Transverse colon (tissue), 4 donors: ENCODE results near the gene PNMA8C. TPM values are rescaled to one million over a fixed set of nuclear protein-coding genes. Genes with fewer than 3 reads are reported as not detected.

Experiments used
- DNase-seq: peaks from one replicate; pipeline ENCODE4 v3.0.0-alpha.2; 2019
- H3K27ac ChIP-seq, 4 donors: fragments of 200-600 bp; sonication (generic); 2 replicates each; pipeline ENCODE4 v1.5.1; 2016 to 2018; ENCODE audit warnings: inconsistent platforms in 4 of 4
- H3K27me3 ChIP-seq: fragments of 200-600 bp; sonication (generic); 2 replicates; pipeline ENCODE4 v1.5.1; 2017; ENCODE audit warnings: inconsistent platforms
- H3K36me3 ChIP-seq, 4 donors: fragments of 200-600 bp; sonication (generic); 2 replicates each; pipeline ENCODE4 v1.5.1; 2017 to 2019; ENCODE audit warnings: inconsistent platforms in 4 of 4
- H3K4me1 ChIP-seq, 4 donors: fragments of 200-600 bp; sonication (generic); 2 replicates each; pipeline ENCODE4 v1.5.1; 2017 to 2020; ENCODE audit warnings: inconsistent platforms in 4 of 4
- H3K4me3 ChIP-seq, 4 donors: fragments of 200-600 bp; sonication (generic); 1 replicate in 1 of 4; 2 replicates in 3 of 4; pipeline versions ENCODE4 v1.5.1 to v1.6.1; 2017 to 2019; ENCODE audit warnings: inconsistent platforms in 4 of 4
- H3K9me3 ChIP-seq, 2 donors: fragments of 200-600 bp; sonication (generic); 2 replicates each; pipeline ENCODE4 v1.5.1; 2017 to 2019; ENCODE audit warnings: inconsistent platforms in 2 of 2
- EP300 ChIP-seq: sonication (generic); formaldehyde crosslinking; IDR thresholded peaks from one replicate; pipeline ENCODE4 v1.6.1; 2017; ENCODE audit warnings: antibody characterized with exemption, low read depth
- POLR2A ChIP-seq: fragments of 450-650 bp; IDR thresholded peaks from one replicate; pipeline ENCODE4 v1.6.1; 2016; ENCODE audit warnings: antibody characterized with exemption, mild to moderate bottlenecking, moderate library complexity
- POLR2AphosphoS5 ChIP-seq, 3 donors: sonication (generic); formaldehyde crosslinking; IDR thresholded peaks; one replicate each; pipeline ENCODE4 v1.6.1; 2016; ENCODE audit warnings: antibody characterized with exemption in 3 of 3
- WGBS, 2 donors: methylation state at CpG; one replicate each; pipeline ENCODE4 v1.1.5; 2018; ENCODE audit warnings: low coverage in 1 of 2; 5-methylcytosine and 5-hydroxymethylcytosine counted together
- in situ Hi-C, 4 donors: fragments of 200-750 bp; cut with MboI; loops; one replicate each; pipeline versions ENCODE4 v1.15.0 to v1.15.1; 2017; ENCODE audit warnings: low sequenced_read_pairs in 3 of 4, low pct_ligation_motif_present in 1 of 4, low pct_unique_long_range_greater_than_20kb in 1 of 4
- intact Hi-C: fragments of 100-400 bp; cut with DNase I; formaldehyde crosslinking; loops from one replicate; pipeline ENCODE4 v1.15.1; 2023; ENCODE audit warnings: low total_unique reads
- total RNA-seq, 4 donors: library from RNA; depleted of rRNA; stranded (reverse); fragments of >200 nt; gene quantifications; one replicate each; pipeline ENCODE4 v1.1.0, GENCODE V29; 2016
- TF ChIP-seq, protein P1 (sequence below), 5 experiments: fragments of 200-600 bp in 3 of 5; fragments of 450-650 bp in 2 of 5; sonication (generic) in 3 of 5; IDR thresholded peaks; 1 replicate in 2 of 5; 2 replicates in 3 of 5; pipeline ENCODE4 v1.5.1; 2016 to 2017; ENCODE audit warnings: antibody characterized with exemption in 5 of 5, inconsistent platforms in 3 of 5, mild to moderate bottlenecking in 2 of 5, moderate library complexity in 1 of 5

PNMA8C gene
- total RNA-seq, 4 donors from 2014 or later, result not detected

DNA sequence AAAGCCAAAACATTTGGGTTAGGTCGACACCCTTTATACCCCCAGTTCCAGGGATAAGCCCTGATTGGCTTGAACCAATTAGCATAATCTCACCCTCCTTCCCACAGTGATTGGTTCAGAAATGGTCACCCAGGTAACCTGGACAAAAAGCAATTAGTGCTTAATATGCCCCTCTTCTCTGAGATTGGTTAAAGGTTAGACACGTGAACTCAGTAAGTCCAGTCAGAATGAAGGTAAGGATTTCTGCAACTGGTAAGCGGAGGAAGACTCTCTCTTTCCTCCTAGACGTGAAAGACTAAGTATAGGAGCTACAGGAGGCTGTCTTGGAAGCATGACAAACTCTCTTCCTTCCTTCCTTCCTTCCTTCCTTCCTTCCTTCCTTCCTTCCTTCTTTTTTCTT lies 1.3 kb upstream of the PNMA8C start:
- Histone ChIP-seq H3K36me3 (no peaks in the 10 kb centered on the region), H3K9me3 (no peaks in the 10 kb centered on the region), H3K4me3 (no peak overlapping the region), H3K27ac (no peak overlapping the region), H3K27me3 (peaks cover 77% of the 10 kb centered on the region), H3K4me1 (peaks cover 3 to 22% (median 21%) of the 10 kb centered on the region in 4 donors)
- no peak for DNase-seq
- intact Hi-C loops (no loop called here), in situ Hi-C loops (no loop called here)
- TF ChIP-seq EP300, result no peak
- TF ChIP-seq POLR2A, result no peak
- TF ChIP-seq, protein P1, sequence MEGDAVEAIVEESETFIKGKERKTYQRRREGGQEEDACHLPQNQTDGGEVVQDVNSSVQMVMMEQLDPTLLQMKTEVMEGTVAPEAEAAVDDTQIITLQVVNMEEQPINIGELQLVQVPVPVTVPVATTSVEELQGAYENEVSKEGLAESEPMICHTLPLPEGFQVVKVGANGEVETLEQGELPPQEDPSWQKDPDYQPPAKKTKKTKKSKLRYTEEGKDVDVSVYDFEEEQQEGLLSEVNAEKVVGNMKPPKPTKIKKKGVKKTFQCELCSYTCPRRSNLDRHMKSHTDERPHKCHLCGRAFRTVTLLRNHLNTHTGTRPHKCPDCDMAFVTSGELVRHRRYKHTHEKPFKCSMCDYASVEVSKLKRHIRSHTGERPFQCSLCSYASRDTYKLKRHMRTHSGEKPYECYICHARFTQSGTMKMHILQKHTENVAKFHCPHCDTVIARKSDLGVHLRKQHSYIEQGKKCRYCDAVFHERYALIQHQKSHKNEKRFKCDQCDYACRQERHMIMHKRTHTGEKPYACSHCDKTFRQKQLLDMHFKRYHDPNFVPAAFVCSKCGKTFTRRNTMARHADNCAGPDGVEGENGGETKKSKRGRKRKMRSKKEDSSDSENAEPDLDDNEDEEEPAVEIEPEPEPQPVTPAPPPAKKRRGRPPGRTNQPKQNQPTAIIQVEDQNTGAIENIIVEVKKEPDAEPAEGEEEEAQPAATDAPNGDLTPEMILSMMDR (IDR thresholded peaks at IDR 0.05), result no peak
- TF ChIP-seq POLR2AphosphoS5 (IDR thresholded peaks at IDR 0.05), result no peak
- 56 to 65% methylated on average over 4 of the region's 4 CpGs for WGBS, 2 donors

GRCh38 chr19:46427518-46428045 lies 1.2 kb downstream of the PNMA8C start:
- H3K4me1 ChIP-seq, result peaks cover 3 to 22% (median 21%) of the 10 kb centered on the region in 4 donors
- H3K9me3 ChIP-seq, result no peaks in the 10 kb centered on the region
- in situ Hi-C loops, result no loop called here
- H3K27ac ChIP-seq, result no peak overlapping the region
- no peaks in the 10 kb centered on the region for H3K36me3 ChIP-seq
- WGBS, 2 donors, result 71 to 73% methylated on average over 11 to 17 of the region's 17 CpGs
- peaks cover 83% of the 10 kb centered on the region for H3K27me3 ChIP-seq
- intact Hi-C loops, result no loop called here
- DNase-seq, result no peak
- TF ChIP-seq POLR2A, result no peak
- TF ChIP-seq EP300, result no peak
- TF ChIP-seq, protein P1 (IDR thresholded peaks at IDR 0.05), result no peak
- TF ChIP-seq POLR2AphosphoS5 (IDR thresholded peaks at IDR 0.05), result no peak
- H3K4me3 ChIP-seq, result no peak overlapping the region

DNA sequence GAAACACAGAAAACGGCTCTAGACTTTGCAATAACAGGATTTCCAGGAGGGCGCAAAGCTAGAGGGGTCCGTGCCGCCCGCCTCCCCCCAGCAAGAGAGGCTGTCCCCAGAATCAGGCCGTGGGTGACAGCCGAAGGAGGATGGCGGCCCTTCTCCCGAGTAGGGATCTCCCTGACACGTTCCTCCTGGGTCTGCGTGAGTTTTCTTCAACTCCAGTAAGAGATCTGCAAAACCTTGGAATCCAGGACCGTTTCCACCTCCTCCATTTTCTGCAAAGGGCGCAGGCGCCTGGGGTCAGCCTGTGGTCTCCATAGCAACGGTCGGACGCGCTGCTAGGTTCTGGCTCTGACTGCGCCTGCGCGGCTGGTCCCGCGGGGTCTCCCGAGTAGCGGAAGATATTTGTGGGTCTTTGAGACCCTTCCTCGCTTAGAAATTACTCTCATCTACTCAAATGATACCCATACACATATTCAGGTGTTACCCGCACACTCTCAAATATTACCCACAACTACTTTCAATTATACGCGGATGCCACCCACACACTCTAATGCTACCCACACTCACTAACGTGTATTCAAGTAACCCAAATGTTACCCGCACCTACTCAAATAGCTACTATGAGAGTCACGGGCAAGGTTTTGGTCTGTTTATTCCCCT lies 2.1 kb downstream of the PNMA8C start:
- Histone ChIP-seq H3K27me3 (peaks cover 77% of the 10 kb centered on the region), H3K9me3 (no peaks in the 10 kb centered on the region), H3K4me3 (peak overlapping the region in 3 of 4 donors; percentile 35 to 54 (median 42)), H3K27ac (peak overlapping the region in 3 of 4 donors; percentile 41 to 54 (median 54)), H3K36me3 (no peaks in the 10 kb centered on the region), H3K4me1 (peaks cover 3 to 22% (median 21%) of the 10 kb centered on the region in 4 donors)
- TF ChIP-seq POLR2A (no peak), EP300 (no peak), POLR2AphosphoS5 (IDR thresholded peaks at IDR 0.05) (no peak)
- TF ChIP-seq, protein P1 (IDR thresholded peaks at IDR 0.05), result no peak
- peak; percentile 46 for DNase-seq
- in situ Hi-C loops (no loop called here), intact Hi-C loops (no loop called here)
- 5 to 6% methylated on average over 11 to 32 of the region's 32 CpGs for WGBS, 2 donors

- peak overlapping the region in 3 of 4 donors; percentile 35 to 54 (median 42) for H3K4me3 ChIP-seq
- peaks cover 3 to 22% (median 21%) of the 10 kb centered on the region in 4 donors for H3K4me1 ChIP-seq
- H3K27ac ChIP-seq, result peak overlapping the region in 3 of 4 donors; percentile 41 to 54 (median 54)
- TF ChIP-seq, protein P1 (IDR thresholded peaks at IDR 0.05), result no peak
- TF ChIP-seq EP300, result no peak
- TF ChIP-seq POLR2AphosphoS5 (IDR thresholded peaks at IDR 0.05), result no peak
- TF ChIP-seq POLR2A, result no peak
- intact Hi-C loops (no loop called here), in situ Hi-C loops (no loop called here)
- H3K9me3 ChIP-seq, result no peaks in the 10 kb centered on the region
- DNase-seq, result no peak
- peaks cover 76% of the 10 kb centered on the region for H3K27me3 ChIP-seq
- WGBS, 2 donors, result 12 to 14% methylated on average over 2 to 10 of the region's 10 CpGs
- H3K36me3 ChIP-seq, result no peaks in the 10 kb centered on the region
These were observed 2.7 kb downstream of the PNMA8C start for GRCh38 chr19:46426035-46426505.
